IPS-NIHi7 (cell line): ENCODE data around the gene EVA1C.

Experiments used
- DNase-seq: peaks from one replicate; pipeline ENCODE4 v3.0.0; 2012; ENCODE audit warnings: mixed read lengths; ENCODE audit errors: extremely low spot score

Gene EVA1C

DNA sequence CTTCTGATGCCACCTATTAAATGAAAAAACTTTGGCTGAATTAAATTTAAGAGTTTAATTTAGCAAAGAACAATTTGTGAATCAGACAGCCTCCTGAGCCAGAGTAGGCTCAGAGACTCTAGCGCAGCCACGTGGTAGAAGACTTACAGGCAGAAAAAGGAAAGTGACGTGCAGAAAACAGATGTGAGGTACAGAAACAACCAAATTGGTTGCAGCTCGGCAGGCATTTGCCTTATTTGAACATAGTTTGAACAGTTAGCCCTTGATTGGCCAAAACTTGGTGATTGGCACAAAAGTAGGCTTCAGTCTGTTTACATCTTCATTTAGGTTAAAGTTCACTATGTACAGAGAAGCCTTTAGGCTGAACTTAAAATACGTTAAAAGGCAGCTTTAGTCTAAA lies 149.9 kb downstream of the EVA1C start:
- DNase-seq: no peak

DNA sequence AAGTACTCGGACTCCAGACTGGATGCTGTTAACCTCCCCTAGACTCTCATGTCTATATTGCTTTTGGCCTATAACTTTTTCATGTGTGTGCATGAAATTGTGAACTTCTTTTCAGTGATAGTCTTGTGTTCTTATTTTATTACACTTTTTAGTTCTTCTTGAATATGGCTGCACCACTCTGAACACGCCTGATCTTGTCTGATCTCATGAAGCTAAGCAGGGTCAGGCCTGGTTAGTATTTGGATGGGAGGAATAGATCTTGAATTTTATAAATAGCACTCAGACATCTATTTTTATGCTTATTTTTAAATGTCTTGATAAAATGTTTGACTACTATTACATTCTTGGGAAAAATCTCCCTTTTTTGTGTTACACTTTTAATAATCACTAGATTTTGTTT lies 150.4 kb downstream of the EVA1C start:
- no peak for DNase-seq
